ENCODE data around the gene VPS9D1. TPM values are rescaled to one million over a fixed set of nuclear protein-coding genes. Genes with fewer than 3 reads are reported as not detected.

The VPS9D1 gene
- total RNA-seq, 1 donor from 2014 or later, result 5.9 TPM

Other genes starting within 250 kb of the VPS9D1 start
- 176 and 179 TPM in 2 replicates for gene ANKRD11, start 230.3 kb downstream of the VPS9D1 start, total RNA-seq
- gene SPG7, start 212.5 kb downstream of the VPS9D1 start, total RNA-seq, result 106 and 112 TPM in 2 replicates
- gene RPL13, start 160.2 kb downstream of the VPS9D1 start, total RNA-seq, result 2,076 and 2,133 TPM in 2 replicates
- 32.2 and 35.2 TPM in 2 replicates for gene CPNE7, start 145.1 kb downstream of the VPS9D1 start, total RNA-seq
- not detected in 2 replicates for gene DPEP1, start 107.3 kb downstream of the VPS9D1 start, total RNA-seq
- gene CHMP1A, start 63.2 kb downstream of the VPS9D1 start, total RNA-seq, result 85.7 and 87.7 TPM in 2 replicates
- 15.1 and 16.1 TPM in 2 replicates for gene SPATA33, start 63.1 kb downstream of the VPS9D1 start, total RNA-seq
- 93.9 and 99.6 TPM in 2 replicates for gene CDK10, start 34.2 kb downstream of the VPS9D1 start, total RNA-seq
- gene SPATA2L, start 19.2 kb downstream of the VPS9D1 start, total RNA-seq, result 14.1 and 15.2 TPM in 2 replicates
- 34.2 and 36.4 TPM in 2 replicates for gene ZNF276, start 639 bp upstream of the VPS9D1 start, total RNA-seq
- 210 and 221 TPM in 2 replicates for gene FANCA, start 95.7 kb upstream of the VPS9D1 start, total RNA-seq
- gene SPIRE2, start 107.6 kb upstream of the VPS9D1 start, total RNA-seq, result 1.5 and 2.7 TPM in 2 replicates
- gene TCF25, start 152.7 kb upstream of the VPS9D1 start, total RNA-seq, result 189 and 201 TPM in 2 replicates
- 5.5 and 5.6 TPM in 2 replicates for gene MC1R, start 198.0 kb upstream of the VPS9D1 start, total RNA-seq
- 2.0 and 2.6 TPM in 2 replicates for gene TUBB3, start 202.4 kb upstream of the VPS9D1 start, total RNA-seq
- 42.5 and 43.9 TPM in 2 replicates for gene DEF8, start 227.9 kb upstream of the VPS9D1 start, total RNA-seq

Measured in activated T-helper 1 cell treated with anti-CD3 and anti-CD28 coated beads, Interleukin-12 subunit alpha, Interleukin-12 subunit beta, Interleukin-2, Interleukin-4 antibody, amounts not matched to agents 30 ng/mL and 10 ng/mL and 1 ng/mL, durations not matched to agents 14 hours and 24 hours and 36 hours (primary cell).